Stomach (tissue), 4 donors: ENCODE data around the gene C9orf153.

Source experiments
- CTCF ChIP-seq, 7 experiments: fragments of 450-650 bp in 4 of 7; fragments of 200-600 bp in 3 of 7; sonication (generic) in 3 of 7; IDR thresholded peaks; one replicate each; pipeline ENCODE4 v1.5.1; 2016 to 2019; ENCODE audit warnings: antibody characterized with exemption in 7 of 7, control low read depth in 2 of 7, mild to moderate bottlenecking in 1 of 7
- EP300 ChIP-seq: sonication (generic); formaldehyde crosslinking; IDR thresholded peaks from one replicate; pipeline ENCODE4 v1.6.1; 2017; ENCODE audit warnings: antibody characterized with exemption
- POLR2A ChIP-seq, 4 donors: fragments of 450-650 bp; IDR thresholded peaks; one replicate each; pipeline ENCODE4 v1.6.1; 2016; ENCODE audit warnings: antibody characterized with exemption in 4 of 4, control low read depth in 2 of 4, mild to moderate bottlenecking in 1 of 4, moderate library complexity in 1 of 4
- POLR2AphosphoS5 ChIP-seq, 3 donors: sonication (generic); formaldehyde crosslinking; IDR thresholded peaks; one replicate each; pipeline ENCODE4 v1.6.1; 2016; ENCODE audit warnings: antibody characterized with exemption in 3 of 3

- no peak for TF ChIP-seq POLR2A (IDR thresholded peaks at IDR 0.05)
- TF ChIP-seq CTCF (IDR thresholded peaks at IDR 0.05), result no peak
- no peak for TF ChIP-seq EP300
- no peak for TF ChIP-seq POLR2AphosphoS5 (IDR thresholded peaks at IDR 0.05)
Measured at GRCh38 chr9:86176468-86176867, 83.0 kb downstream of the C9orf153 start.
